Hepatocyte (in vitro differentiated cells): ENCODE results near the gene COPB1.

Experiments used
- CTCF ChIP-seq: fragments of 200-600 bp; sonication (generic); IDR thresholded peaks from 2 replicates; pipeline ENCODE4 v1.5.1; 2016; ENCODE audit warnings: antibody characterized with exemption, mild to moderate bottlenecking; ENCODE audit not compliant: poor library complexity
- EZH2phosphoT487 ChIP-seq: fragments of 200-600 bp; sonication (generic); IDR thresholded peaks from one replicate; pipeline ENCODE4 v1.6.1; 2018; ENCODE audit warnings: antibody characterized with exemption, mild to moderate bottlenecking, low read depth, moderate library complexity; ENCODE audit not compliant: unreplicated experiment, severe bottlenecking

GRCh38 chr11:14499560-14500180, at the start of gene COPB1:
- TF ChIP-seq CTCF (no peak), EZH2phosphoT487 (no peak)
